HG03025 (cell line): ENCODE data around the gene OSBPL2.
A peak's percentile ranks its signal among the peaks of the same experiment; 100 is the strongest.

ENCODE experiments used
- ATAC-seq: cut with Tn5 transposase; IDR thresholded peaks from one replicate; pipeline ENCODE4 v1.9.1; 2021; ENCODE audit warnings: mild to moderate bottlenecking, moderate library complexity; ENCODE audit not compliant: unreplicated experiment, low FRiP score

OSBPL2 gene

GRCh38 chr20:62237801-62238568 lies at the start of gene OSBPL2:
TSS of gene OSBPL2 (plus strand) at chr20:62238521. CDS start at chr20:62256185, 17,664 bp downstream.
- peak; percentile 96 for ATAC-seq

GRCh38 chr20:62190639-62191411 lies 47.5 kb upstream of the OSBPL2 start:
- no peak for ATAC-seq

- ATAC-seq = no peak
These were observed 46.4 kb upstream of the OSBPL2 start for GRCh38 chr20:62191781-62192559.

- no peak for ATAC-seq
These were observed 45.7 kb upstream of the OSBPL2 start for GRCh38 chr20:62192635-62193034.

GRCh38 chr20:62193079-62194025 lies 45.0 kb upstream of the OSBPL2 start:
- ATAC-seq = no peak

- no peak for ATAC-seq
These were observed 43.3 kb upstream of the OSBPL2 start for GRCh38 chr20:62195075-62195405.

- ATAC-seq = no peak
These were observed 42.6 kb upstream of the OSBPL2 start for GRCh38 chr20:62195736-62196135.

GRCh38 chr20:62196286-62196685 lies 42.0 kb upstream of the OSBPL2 start:
- no peak for ATAC-seq

- ATAC-seq = no peak
These were observed 41.0 kb upstream of the OSBPL2 start for GRCh38 chr20:62197311-62197710.

GRCh38 chr20:62197801-62198200 lies 40.5 kb upstream of the OSBPL2 start:
- ATAC-seq = no peak

GRCh38 chr20:62198496-62198895 lies 39.8 kb upstream of the OSBPL2 start:
- ATAC-seq = no peak

- ATAC-seq = no peak
These were observed 39.4 kb upstream of the OSBPL2 start for GRCh38 chr20:62198931-62199330.

GRCh38 chr20:62200491-62201172 lies 37.7 kb upstream of the OSBPL2 start:
- no peak for ATAC-seq

GRCh38 chr20:62201173-62202082 lies 36.9 kb upstream of the OSBPL2 start:
- no peak for ATAC-seq

- ATAC-seq = no peak
These were observed 36.3 kb upstream of the OSBPL2 start for GRCh38 chr20:62202083-62202395.

- ATAC-seq = no peak
These were observed 35.5 kb upstream of the OSBPL2 start for GRCh38 chr20:62202676-62203377.

- ATAC-seq = no peak
These were observed 34.8 kb upstream of the OSBPL2 start for GRCh38 chr20:62203378-62204030.
